ENCODE data around the gene ANKS1B. TPM values are rescaled to one million over a fixed set of nuclear protein-coding genes. Genes with fewer than 3 reads are reported as not detected.

ANKS1B gene
- total RNA-seq, 1 experiment from 2014 or later: 5.8 TPM

GRCh38 chr12:99879439-99879838, 105.3 kb downstream of the ANKS1B start (continued):
- no peak for TF ChIP-seq GRHL2 (CRISPR knock-in tag; IDR thresholded peaks at IDR 0.05; ENCODE audit: insufficient replicate concordance, severe bottlenecking)
- TF ChIP-seq ZBTB43 (CRISPR knock-in tag; IDR thresholded peaks at IDR 0.05): no peak
- TF ChIP-seq MAX (CRISPR knock-in tag; IDR thresholded peaks at IDR 0.05): no peak
- no peak for TF ChIP-seq CTCF (IDR thresholded peaks at IDR 0.05)
- TF ChIP-seq OVOL2 (CRISPR knock-in tag; IDR thresholded peaks at IDR 0.05; ENCODE audit: borderline replicate concordance): no peak
- no peak for TF ChIP-seq ZSCAN18 (CRISPR knock-in tag; IDR thresholded peaks at IDR 0.05)
- no peak for TF ChIP-seq IRF1 (CRISPR knock-in tag; IDR thresholded peaks at IDR 0.05)
- no peak for TF ChIP-seq USF2 (CRISPR knock-in tag; IDR thresholded peaks at IDR 0.05)

GRCh38 chr12:99875081-99875480, 109.7 kb downstream of the ANKS1B start:
- Mint-ChIP-seq H3K9me3 (peaks cover 8% of the 10 kb centered on the region), H3K27ac (no peak overlapping the region), H3K36me3 (peaks cover 2% of the 10 kb centered on the region; the same call in 1 of the 2 replicates), H3K4me3 (no peak overlapping the region), H3K4me1 (0 out of 2 replicates have a peak, but pooled peaks cover 2% of the 10 kb centered on the region), H3K27me3 (ENCODE audit: low read depth) (no peaks in the 10 kb centered on the region)
- ATAC-seq (no peak), DNase-seq (ENCODE audit: low spot score) (no peak)
- POLR2A ChIA-PET: no interaction called here
- CTCF ChIA-PET: interaction anchor here (0.5 kb wide), 1 partner anchor 522 kb away, joined by 4 read pairs; no protein-coding TSS in a partner anchor
- TF ChIP-seq CDX4 (CRISPR knock-in tag; IDR thresholded peaks at IDR 0.05; ENCODE audit: borderline replicate concordance) (no peak), FOXJ3 (CRISPR knock-in tag; IDR thresholded peaks at IDR 0.05; ENCODE audit: borderline replicate concordance) (no peak), ERG (CRISPR knock-in tag; IDR thresholded peaks at IDR 0.05) (no peak), NR3C1 (CRISPR knock-in tag; conservative IDR thresholded peaks at IDR 0.05; ENCODE audit: low read depth) (no peak), SP1 (CRISPR knock-in tag; conservative IDR thresholded peaks at IDR 0.05) (no peak), ZNF512 (CRISPR knock-in tag; IDR thresholded peaks at IDR 0.05; ENCODE audit: borderline replicate concordance) (no peak), SOX15 (CRISPR knock-in tag; IDR thresholded peaks at IDR 0.05) (no peak), ZNF232 (CRISPR knock-in tag; IDR thresholded peaks at IDR 0.05) (no peak), NFYB (CRISPR knock-in tag; conservative IDR thresholded peaks at IDR 0.05; ENCODE audit: low read depth) (no peak), CREB1 (CRISPR knock-in tag; IDR thresholded peaks at IDR 0.05) (no peak), PREB (CRISPR knock-in tag; IDR thresholded peaks at IDR 0.05; ENCODE audit: borderline replicate concordance) (no peak), ZBTB21 (CRISPR knock-in tag; IDR thresholded peaks at IDR 0.05; ENCODE audit: borderline replicate concordance) (no peak), ZNF425 (CRISPR knock-in tag; conservative IDR thresholded peaks at IDR 0.05) (no peak), ATF3 (CRISPR knock-in tag; conservative IDR thresholded peaks at IDR 0.05) (no peak)
